Measurements from ENCODE around the gene ZNF83. TPM values are rescaled to one million over a fixed set of nuclear protein-coding genes. Genes with fewer than 3 reads are reported as not detected.
"Not testable (repeated sequence)": the region's sequence is repeated elsewhere in the genome, so short reads cannot be mapped to it uniquely, and the experiment has no call there.

The ZNF83 gene
- total and polyA plus RNA-seq, 2 donors from 2014 or later, result 51.8 to 90.4 TPM

DNA sequence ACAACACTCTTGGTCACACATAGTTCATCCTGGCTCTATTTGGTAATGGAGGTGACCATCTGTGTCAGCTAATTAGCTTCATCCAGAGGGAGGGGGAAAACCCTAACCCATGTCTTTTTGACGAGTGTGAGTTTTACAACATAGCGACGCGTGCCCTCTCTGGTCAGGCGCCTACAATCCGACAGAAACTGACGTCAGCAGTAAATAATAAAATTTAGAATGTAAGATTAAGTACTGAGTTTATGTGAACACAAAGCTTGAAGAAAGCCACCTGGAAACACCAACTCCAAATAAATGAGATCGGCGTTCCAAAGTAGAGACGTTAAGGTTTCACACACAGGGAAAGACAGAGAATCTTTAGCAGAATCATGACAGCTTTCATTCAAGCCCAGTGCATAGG, 1.8 kb upstream of the ZNF83 start:
- peak in 2 of 5 donors; percentile 29 to 79 for DNase-seq
- Histone ChIP-seq H3K4me3 (ENCODE audit: low read length in 3 of 3) (no peak overlapping the region), H3K9ac (ENCODE audit: low read length in 3 of 3) (no peak overlapping the region), H3K36me3 (ENCODE audit: control insufficient read depth in 2 of 3, insufficient read depth in 3 of 3, low read length in 3 of 3) (no peaks in the 10 kb centered on the region), H3K27ac (ENCODE audit: low read depth in 2 of 2, low read length in 2 of 2) (no peak overlapping the region), H3K4me1 (ENCODE audit: control insufficient read depth in 2 of 3, insufficient read depth in 2 of 3, low read depth in 1 of 3, low read length in 3 of 3) (peaks cover 3 to 10% (median 7%) of the 10 kb centered on the region in 3 donors), H3K27me3 (ENCODE audit: control insufficient read depth, insufficient read depth, low read length) (no peaks in the 10 kb centered on the region), H3K9me3 (ENCODE audit: control insufficient read depth in 2 of 3, insufficient read depth in 1 of 3, low read length in 3 of 3) (no peaks in the 10 kb centered on the region)
- TF ChIP-seq, protein P1, sequence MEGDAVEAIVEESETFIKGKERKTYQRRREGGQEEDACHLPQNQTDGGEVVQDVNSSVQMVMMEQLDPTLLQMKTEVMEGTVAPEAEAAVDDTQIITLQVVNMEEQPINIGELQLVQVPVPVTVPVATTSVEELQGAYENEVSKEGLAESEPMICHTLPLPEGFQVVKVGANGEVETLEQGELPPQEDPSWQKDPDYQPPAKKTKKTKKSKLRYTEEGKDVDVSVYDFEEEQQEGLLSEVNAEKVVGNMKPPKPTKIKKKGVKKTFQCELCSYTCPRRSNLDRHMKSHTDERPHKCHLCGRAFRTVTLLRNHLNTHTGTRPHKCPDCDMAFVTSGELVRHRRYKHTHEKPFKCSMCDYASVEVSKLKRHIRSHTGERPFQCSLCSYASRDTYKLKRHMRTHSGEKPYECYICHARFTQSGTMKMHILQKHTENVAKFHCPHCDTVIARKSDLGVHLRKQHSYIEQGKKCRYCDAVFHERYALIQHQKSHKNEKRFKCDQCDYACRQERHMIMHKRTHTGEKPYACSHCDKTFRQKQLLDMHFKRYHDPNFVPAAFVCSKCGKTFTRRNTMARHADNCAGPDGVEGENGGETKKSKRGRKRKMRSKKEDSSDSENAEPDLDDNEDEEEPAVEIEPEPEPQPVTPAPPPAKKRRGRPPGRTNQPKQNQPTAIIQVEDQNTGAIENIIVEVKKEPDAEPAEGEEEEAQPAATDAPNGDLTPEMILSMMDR (IDR thresholded peaks at IDR 0.05; ENCODE audit: borderline replicate concordance, extremely low read depth, insufficient read depth), result no peak
- intact Hi-C loops (cut with DNase I), result no loop called here
- FAIRE-seq, result no peak

DNA sequence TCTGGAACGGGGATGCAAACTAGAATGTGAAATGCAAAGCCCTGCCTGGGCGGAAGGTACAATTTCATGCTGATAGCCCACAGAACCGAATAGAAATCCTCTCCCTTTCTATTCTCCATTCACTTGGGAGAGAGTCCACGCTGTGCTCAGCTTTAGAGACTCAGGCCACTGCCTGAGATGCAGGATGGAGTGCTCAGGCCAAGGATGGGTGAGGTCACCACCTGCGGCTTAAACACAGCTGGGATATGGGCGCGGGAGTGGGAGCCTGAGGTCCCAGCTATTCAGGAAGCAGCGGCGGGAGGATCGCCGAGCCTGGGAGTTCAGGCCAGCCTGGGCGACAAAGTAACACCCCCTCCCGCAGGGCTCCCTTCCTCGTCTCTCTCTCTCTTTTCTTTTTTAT, 446 bp upstream of the ZNF83 start:
- Histone ChIP-seq H3K4me1 (ENCODE audit: control insufficient read depth in 2 of 3, insufficient read depth in 2 of 3, low read depth in 1 of 3, low read length in 3 of 3) (peaks cover 3 to 12% (median 7%) of the 10 kb centered on the region in 3 donors), H3K27ac (ENCODE audit: low read depth in 2 of 2, low read length in 2 of 2) (peak overlapping the region in 1 of 2 donors; percentile 78), H3K36me3 (ENCODE audit: control insufficient read depth in 2 of 3, insufficient read depth in 3 of 3, low read length in 3 of 3) (no peaks in the 10 kb centered on the region), H3K4me3 (ENCODE audit: low read length in 3 of 3) (peak overlapping the region; percentile 61 to 93 (median 73)), H3K9ac (ENCODE audit: low read length in 3 of 3) (peak overlapping the region; percentile 30 to 67 (median 42)), H3K27me3 (ENCODE audit: control insufficient read depth, insufficient read depth, low read length) (no peaks in the 10 kb centered on the region), H3K9me3 (ENCODE audit: control insufficient read depth in 2 of 3, insufficient read depth in 1 of 3, low read length in 3 of 3) (no peaks in the 10 kb centered on the region)
- intact Hi-C loops (cut with DNase I), result no loop called here
- no peak for FAIRE-seq
- TF ChIP-seq, protein P1 (IDR thresholded peaks at IDR 0.05; ENCODE audit: borderline replicate concordance, extremely low read depth, insufficient read depth), result no peak
- peak in 3 of 5 donors; percentile 51 to 82 (median 59) for DNase-seq

DNA sequence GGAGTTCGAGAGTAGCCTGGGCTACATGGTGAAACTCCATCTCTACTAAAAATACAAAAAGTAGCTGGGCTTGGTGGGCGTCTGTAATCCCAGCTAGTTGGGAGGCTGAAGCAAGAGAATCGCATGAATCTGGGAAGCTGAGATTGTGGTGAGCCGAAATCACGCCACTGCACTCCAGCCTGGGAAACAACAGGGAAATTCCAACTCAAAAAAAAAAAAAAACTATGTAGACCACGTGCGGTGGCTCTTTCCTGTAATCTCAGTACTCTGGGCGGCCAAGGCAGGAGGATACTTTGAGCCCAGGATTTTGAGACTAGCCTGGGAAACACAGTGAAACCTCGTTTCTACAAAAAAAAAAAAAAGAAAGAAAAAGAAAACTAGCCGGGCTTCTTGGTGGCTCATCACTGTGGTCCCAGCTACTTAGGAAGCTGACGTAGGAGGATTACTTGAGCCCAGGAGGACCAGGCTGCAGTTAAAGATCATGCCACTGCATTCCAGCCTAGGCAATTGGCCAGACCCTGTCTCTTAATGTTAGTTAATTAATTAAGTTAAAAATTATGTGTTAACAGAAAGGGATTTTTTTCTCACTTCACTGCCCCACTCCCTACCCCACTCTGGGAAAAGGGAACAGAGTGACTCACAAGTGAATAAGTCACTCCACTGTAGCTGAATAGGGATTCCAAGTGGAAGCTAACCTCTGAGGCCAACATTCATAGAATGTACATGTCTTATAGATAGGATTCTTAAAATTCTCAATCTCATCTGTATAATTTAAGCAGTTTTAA, 2.2 kb downstream of the ZNF83 start:
- DNase-seq (peak in 1 of 5 donors; percentile 14), FAIRE-seq (no peak)
- Histone ChIP-seq H3K4me3 (ENCODE audit: low read length in 3 of 3) (no peak overlapping the region), H3K36me3 (ENCODE audit: control insufficient read depth in 2 of 3, insufficient read depth in 3 of 3, low read length in 3 of 3) (no peaks in the 10 kb centered on the region), H3K9ac (ENCODE audit: low read length in 3 of 3) (no peak overlapping the region), H3K9me3 (ENCODE audit: control insufficient read depth in 2 of 3, insufficient read depth in 1 of 3, low read length in 3 of 3) (no peaks in the 10 kb centered on the region), H3K27ac (ENCODE audit: low read depth in 2 of 2, low read length in 2 of 2) (peak overlapping the region in 1 of 2 donors; percentile 45), H3K27me3 (ENCODE audit: control insufficient read depth, insufficient read depth, low read length) (no peaks in the 10 kb centered on the region), H3K4me1 (ENCODE audit: control insufficient read depth in 2 of 3, insufficient read depth in 2 of 3, low read depth in 1 of 3, low read length in 3 of 3) (peaks cover 3 to 12% (median 7%) of the 10 kb centered on the region in 3 donors)
- TF ChIP-seq, protein P1 (IDR thresholded peaks at IDR 0.05; ENCODE audit: borderline replicate concordance, extremely low read depth, insufficient read depth), result no peak
- intact Hi-C loops (cut with DNase I), result no loop called here

DNA sequence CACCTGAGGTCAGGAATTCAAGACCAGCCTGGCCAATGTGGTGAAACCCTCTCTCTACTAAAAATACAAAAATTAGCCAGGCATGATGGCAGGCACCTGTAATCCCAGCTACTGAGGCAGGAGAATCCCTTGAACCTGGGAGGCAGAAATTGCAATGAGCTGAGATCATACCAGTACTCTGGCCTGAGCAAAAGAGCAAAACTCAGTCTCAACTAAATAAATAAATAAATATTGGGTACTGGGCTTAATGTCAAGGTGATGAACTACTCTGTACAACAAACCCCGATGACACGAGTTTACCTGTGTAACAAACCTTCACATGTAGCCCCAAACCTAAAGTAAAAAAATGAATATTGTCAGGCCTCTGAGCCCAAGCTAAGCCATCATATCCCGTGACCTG, 10.7 kb downstream of the ZNF83 start:
- H3K4me1 ChIP-seq (ENCODE audit: control insufficient read depth in 2 of 3, insufficient read depth in 2 of 3, low read depth in 1 of 3, low read length in 3 of 3); H3K36me3 ChIP-seq (ENCODE audit: control insufficient read depth in 2 of 3, insufficient read depth in 3 of 3, low read length in 3 of 3); H3K27me3 ChIP-seq (ENCODE audit: control insufficient read depth, insufficient read depth, low read length); H3K27ac ChIP-seq (ENCODE audit: low read depth in 2 of 2, low read length in 2 of 2); H3K9me3 ChIP-seq (ENCODE audit: control insufficient read depth in 2 of 3, insufficient read depth in 1 of 3, low read length in 3 of 3); DNase-seq; FAIRE-seq; H3K9ac ChIP-seq (ENCODE audit: low read length in 3 of 3); intact Hi-C loops (cut with DNase I); H3K4me3 ChIP-seq (ENCODE audit: low read length in 3 of 3): not testable (repeated sequence)
